MCF 10A (cell line): ENCODE data around the gene BCL2A1. TPM values are rescaled to one million over a fixed set of nuclear protein-coding genes. Genes with fewer than 3 reads are reported as not detected.
"Not testable (repeated sequence)": the region's sequence is repeated elsewhere in the genome, so short reads cannot be mapped to it uniquely, and the experiment has no call there.

Experiments used
- BruUV-seq: library from RNA; stranded (reverse); fragments of 400-500 nt; replicated peaks from 2 replicates; lab custom pipeline; 2021; lab: Mats Ljungman, UMichigan
- CTCF ChIA-PET: fragments of 300-600 bp; sonication (Branson Sonifier 250); formaldehyde crosslinking; extraction: SDS; loops from one replicate; lab custom pipeline; 2021; ENCODE audit warnings: antibody characterized with exemption, inconsistent platforms; lab: Yijun Ruan, JAX
- POLR2A ChIA-PET: fragments of 300-600, 350-650 bp; sonication (Branson Sonifier 250); formaldehyde crosslinking; extraction: SDS; loops from one replicate; lab custom pipeline; 2020; ENCODE audit warnings: antibody characterized with exemption, inconsistent platforms; lab: Yijun Ruan, JAX
- DNase-seq: peaks from one replicate; pipeline ENCODE4 v3.0.0-alpha.2; 2018; ENCODE audit not compliant: unreplicated experiment
- H3K27ac Mint-ChIP-seq: one replicate; pipeline ENCODE4 v1.8.0; 2022; ENCODE audit warnings: mild to moderate bottlenecking, low read depth, mixed read lengths; ENCODE audit not compliant: unreplicated experiment
- H3K27me3 Mint-ChIP-seq: one replicate; pipeline ENCODE4 v1.8.0; 2022; ENCODE audit warnings: mixed read lengths; ENCODE audit not compliant: insufficient read depth, unreplicated experiment
- H3K36me3 Mint-ChIP-seq: one replicate; pipeline ENCODE4 v1.8.0; 2022; ENCODE audit warnings: mild to moderate bottlenecking, moderate library complexity, mixed read lengths; ENCODE audit not compliant: insufficient read depth, unreplicated experiment
- H3K4me1 Mint-ChIP-seq: one replicate; pipeline ENCODE4 v1.8.0; 2022; ENCODE audit warnings: mixed read lengths; ENCODE audit not compliant: insufficient read depth, unreplicated experiment
- H3K4me3 Mint-ChIP-seq: one replicate; pipeline ENCODE4 v1.8.0; 2022; ENCODE audit warnings: mild to moderate bottlenecking, moderate library complexity, mixed read lengths; ENCODE audit not compliant: unreplicated experiment
- H3K9me3 Mint-ChIP-seq: one replicate; pipeline ENCODE4 v1.8.0; 2022; ENCODE audit warnings: mixed read lengths; ENCODE audit not compliant: unreplicated experiment
- intact Hi-C: fragments of 100-400 bp; cut with micrococcal nuclease; formaldehyde crosslinking; loops from 2 replicates; pipeline ENCODE4 v1.14.1; 2022
- total RNA-seq: library from RNA; stranded (reverse); gene quantifications from 2 replicates; pipeline ENCODE4 v1.2.3, GENCODE V29; 2022
- TF ChIP-seq, protein P1 (sequence below): fragments of 200-600 bp; IDR thresholded peaks from one replicate; pipeline ENCODE4 v1.8.0; 2022; ENCODE audit warnings: antibody characterized with exemption, mild to moderate bottlenecking; ENCODE audit not compliant: unreplicated experiment

BCL2A1 gene
- total RNA-seq, 1 experiment from 2014 or later = not detected

DNA sequence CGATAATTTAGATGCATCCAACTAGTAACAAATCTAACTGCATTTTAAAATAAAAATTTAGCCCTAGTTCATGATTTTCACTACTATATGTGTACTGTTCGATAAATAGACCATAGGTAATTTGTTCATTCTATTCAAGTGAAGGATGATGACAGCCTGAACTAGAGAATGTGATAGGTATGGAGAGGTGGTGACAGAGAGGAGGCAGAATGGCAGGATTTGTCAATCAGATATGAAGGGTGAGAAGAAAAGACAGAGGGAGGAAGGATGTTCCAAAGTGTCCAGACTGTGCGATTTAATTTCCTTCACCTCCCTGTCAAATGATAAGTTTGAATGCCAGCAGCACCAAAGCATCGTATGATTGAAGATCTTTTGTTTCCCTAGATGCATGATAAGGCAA is 31.6 kb downstream of the BCL2A1 start:
- intact Hi-C loops = no loop called here
- Mint-ChIP-seq H3K9me3 (no peaks in the 10 kb centered on the region), H3K27me3 (no peaks in the 10 kb centered on the region), H3K27ac (no peak overlapping the region), H3K4me1 (no peaks in the 10 kb centered on the region), H3K36me3 (no peaks in the 10 kb centered on the region), H3K4me3 (no peak overlapping the region)
- ChIA-PET CTCF (no interaction called here), POLR2A (no interaction called here)
- TF ChIP-seq, protein P1, sequence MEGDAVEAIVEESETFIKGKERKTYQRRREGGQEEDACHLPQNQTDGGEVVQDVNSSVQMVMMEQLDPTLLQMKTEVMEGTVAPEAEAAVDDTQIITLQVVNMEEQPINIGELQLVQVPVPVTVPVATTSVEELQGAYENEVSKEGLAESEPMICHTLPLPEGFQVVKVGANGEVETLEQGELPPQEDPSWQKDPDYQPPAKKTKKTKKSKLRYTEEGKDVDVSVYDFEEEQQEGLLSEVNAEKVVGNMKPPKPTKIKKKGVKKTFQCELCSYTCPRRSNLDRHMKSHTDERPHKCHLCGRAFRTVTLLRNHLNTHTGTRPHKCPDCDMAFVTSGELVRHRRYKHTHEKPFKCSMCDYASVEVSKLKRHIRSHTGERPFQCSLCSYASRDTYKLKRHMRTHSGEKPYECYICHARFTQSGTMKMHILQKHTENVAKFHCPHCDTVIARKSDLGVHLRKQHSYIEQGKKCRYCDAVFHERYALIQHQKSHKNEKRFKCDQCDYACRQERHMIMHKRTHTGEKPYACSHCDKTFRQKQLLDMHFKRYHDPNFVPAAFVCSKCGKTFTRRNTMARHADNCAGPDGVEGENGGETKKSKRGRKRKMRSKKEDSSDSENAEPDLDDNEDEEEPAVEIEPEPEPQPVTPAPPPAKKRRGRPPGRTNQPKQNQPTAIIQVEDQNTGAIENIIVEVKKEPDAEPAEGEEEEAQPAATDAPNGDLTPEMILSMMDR = no peak
- BruUV-seq = no TSS peak
- DNase-seq = no peak

DNA sequence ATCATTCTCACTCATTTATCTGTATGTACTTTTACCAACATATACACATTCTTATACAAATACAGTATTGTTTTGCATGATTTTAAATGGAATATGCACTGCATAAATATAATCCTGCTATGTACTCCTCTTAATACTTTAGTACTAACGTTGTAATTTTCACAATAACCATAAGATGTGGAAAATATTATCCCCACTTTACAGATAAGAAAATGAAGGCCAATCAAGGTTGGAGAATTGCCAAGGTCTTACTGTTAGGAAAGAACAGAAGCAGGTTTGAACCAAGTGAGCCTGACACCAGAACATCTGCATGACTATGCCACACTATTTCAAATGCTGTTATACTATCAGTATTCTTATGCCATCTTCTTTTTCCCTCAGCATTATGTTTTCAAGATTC is 32.9 kb downstream of the BCL2A1 start:
- no peaks in the 10 kb centered on the region for H3K36me3 Mint-ChIP-seq

DNA sequence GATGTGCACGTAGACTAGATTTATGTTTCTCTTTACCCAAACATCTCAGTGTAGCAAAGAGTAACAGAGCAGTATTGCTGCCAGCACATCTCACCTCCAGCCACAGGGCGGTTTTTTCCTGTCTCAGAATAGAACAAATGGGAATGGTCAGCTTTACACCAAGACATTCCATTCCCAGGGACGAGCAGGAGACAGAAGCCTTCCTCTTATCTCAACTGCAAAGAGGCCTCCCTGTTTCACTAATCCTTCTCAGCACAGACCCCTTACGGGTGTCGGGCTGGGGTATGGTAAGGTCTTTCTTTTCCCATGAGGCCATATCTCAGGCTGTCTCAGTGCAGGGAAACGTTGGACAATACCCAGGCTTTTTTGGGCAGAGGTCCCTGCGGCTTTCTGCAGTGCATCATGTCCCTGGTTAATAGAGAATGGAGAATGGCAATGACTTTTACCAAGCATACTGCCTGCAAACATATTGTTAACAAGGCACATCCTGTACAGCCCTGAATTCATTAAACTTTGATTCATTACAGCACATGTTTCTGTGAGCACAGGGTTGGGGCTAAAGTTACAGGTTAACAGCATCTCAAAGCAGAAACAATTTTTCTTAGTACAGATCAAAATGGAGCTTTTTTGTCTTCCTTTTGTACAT is 35.3 kb downstream of the BCL2A1 start:
- POLR2A ChIA-PET, DNase-seq, intact Hi-C loops, H3K4me3 Mint-ChIP-seq, H3K4me1 Mint-ChIP-seq, H3K27ac Mint-ChIP-seq, H3K9me3 Mint-ChIP-seq, CTCF ChIA-PET, BruUV-seq, H3K36me3 Mint-ChIP-seq, H3K27me3 Mint-ChIP-seq: not testable (repeated sequence)

More for the DNA sequence above, 32.9 kb downstream of the BCL2A1 start:
- TF ChIP-seq, protein P1 = no peak
- no peaks in the 10 kb centered on the region for H3K4me1 Mint-ChIP-seq
- H3K27ac Mint-ChIP-seq = no peak overlapping the region
- no TSS peak for BruUV-seq
- ChIA-PET CTCF (no interaction called here), POLR2A (no interaction called here)
- intact Hi-C loops = no loop called here
- H3K9me3 Mint-ChIP-seq = no peaks in the 10 kb centered on the region
- DNase-seq = no peak
- H3K27me3 Mint-ChIP-seq = no peaks in the 10 kb centered on the region
- H3K4me3 Mint-ChIP-seq = no peak overlapping the region

DNA sequence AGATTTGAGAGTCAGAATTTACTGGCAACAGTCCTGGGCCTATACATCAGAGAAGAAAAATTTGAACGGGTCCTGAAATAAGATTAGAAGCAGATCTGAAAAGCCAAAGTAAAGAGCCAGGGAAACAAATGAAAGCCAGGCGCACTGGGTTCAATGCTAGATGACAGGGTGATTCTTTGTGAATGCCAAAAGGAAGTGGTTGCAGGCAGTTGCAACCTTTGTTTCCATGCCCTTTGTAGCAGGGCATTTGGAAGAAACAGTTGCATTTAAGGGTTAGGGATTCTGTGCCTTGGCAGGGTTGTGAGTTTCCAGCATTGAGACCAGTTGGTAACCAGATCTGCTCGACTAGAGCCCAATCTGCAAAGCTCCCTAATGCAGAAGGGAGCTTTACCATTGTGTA is 37.8 kb downstream of the BCL2A1 start:
- POLR2A ChIA-PET = interaction anchor here (1.5 kb wide), 1 partner anchor 10 kb away, joined by 3 read pairs; no protein-coding TSS in a partner anchor
- no peak overlapping the region for H3K27ac Mint-ChIP-seq
- H3K36me3 Mint-ChIP-seq = no peaks in the 10 kb centered on the region
- no TSS peak for BruUV-seq
- TF ChIP-seq, protein P1 = no peak
- H3K4me3 Mint-ChIP-seq = no peak overlapping the region
- intact Hi-C loops = no loop called here
- no peaks in the 10 kb centered on the region for H3K9me3 Mint-ChIP-seq
- peaks cover 14% of the 10 kb centered on the region for H3K27me3 Mint-ChIP-seq
- DNase-seq = no peak
- H3K4me1 Mint-ChIP-seq = no peaks in the 10 kb centered on the region
- CTCF ChIA-PET = no interaction called here
